ENCODE results near the gene CLEC3B. TPM values are rescaled to one million over a fixed set of nuclear protein-coding genes. Genes with fewer than 3 reads are reported as not detected.

CLEC3B gene
- polyA plus RNA-seq, 3 donors, result 3.9 to 22.7 (median 14.5) TPM

- TF ChIP-seq, protein P1, sequence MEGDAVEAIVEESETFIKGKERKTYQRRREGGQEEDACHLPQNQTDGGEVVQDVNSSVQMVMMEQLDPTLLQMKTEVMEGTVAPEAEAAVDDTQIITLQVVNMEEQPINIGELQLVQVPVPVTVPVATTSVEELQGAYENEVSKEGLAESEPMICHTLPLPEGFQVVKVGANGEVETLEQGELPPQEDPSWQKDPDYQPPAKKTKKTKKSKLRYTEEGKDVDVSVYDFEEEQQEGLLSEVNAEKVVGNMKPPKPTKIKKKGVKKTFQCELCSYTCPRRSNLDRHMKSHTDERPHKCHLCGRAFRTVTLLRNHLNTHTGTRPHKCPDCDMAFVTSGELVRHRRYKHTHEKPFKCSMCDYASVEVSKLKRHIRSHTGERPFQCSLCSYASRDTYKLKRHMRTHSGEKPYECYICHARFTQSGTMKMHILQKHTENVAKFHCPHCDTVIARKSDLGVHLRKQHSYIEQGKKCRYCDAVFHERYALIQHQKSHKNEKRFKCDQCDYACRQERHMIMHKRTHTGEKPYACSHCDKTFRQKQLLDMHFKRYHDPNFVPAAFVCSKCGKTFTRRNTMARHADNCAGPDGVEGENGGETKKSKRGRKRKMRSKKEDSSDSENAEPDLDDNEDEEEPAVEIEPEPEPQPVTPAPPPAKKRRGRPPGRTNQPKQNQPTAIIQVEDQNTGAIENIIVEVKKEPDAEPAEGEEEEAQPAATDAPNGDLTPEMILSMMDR (IDR thresholded peaks at IDR 0.05), result no peak
- Histone ChIP-seq H2AFZ (ENCODE audit: insufficient read depth, low read depth, low read length, poor library complexity, severe bottlenecking) (no peak overlapping the region), H3K4me1 (ENCODE audit: control insufficient read depth in 1 of 2, insufficient read depth in 2 of 2, low read length in 2 of 2) (no peaks in the 10 kb centered on the region), H3K9me3 (replicated peaks in 1 of 2; ENCODE audit: control insufficient read depth in 1 of 2, insufficient read depth in 1 of 2, low read length in 2 of 2) (no peaks in the 10 kb centered on the region), H3K27me3 (ENCODE audit: control insufficient read depth in 2 of 2, insufficient read depth in 2 of 2, low read length in 2 of 2) (no peaks in the 10 kb centered on the region), H3K36me3 (replicated peaks in 1 of 2; ENCODE audit: control insufficient read depth in 1 of 2, insufficient read depth in 2 of 2, low read length in 2 of 2) (peaks cover 73 to 89% of the 10 kb centered on the region in 2 donors), H3K79me2 (ENCODE audit: insufficient read depth, low read length) (no peaks in the 10 kb centered on the region), H3K27ac (ENCODE audit: low read depth in 1 of 2, low read length in 2 of 2) (no peak overlapping the region), H4K20me1 (ENCODE audit: insufficient read depth, low read length) (no peaks in the 10 kb centered on the region), H3K9ac (ENCODE audit: insufficient read depth, low read length, poor library complexity, severe bottlenecking) (no peak overlapping the region), H3K4me2 (replicated peaks; ENCODE audit: extremely low read depth, low read length, poor library complexity, severe bottlenecking) (no peak overlapping the region), H3K4me3 (replicated peaks in 1 of 3; ENCODE audit: low read depth in 2 of 3, low read length in 3 of 3) (no peak overlapping the region)
- no peak overlapping the region for H3K27ac Mint-ChIP-seq
- intact Hi-C loops (cut with micrococcal nuclease), result no loop called here
- peaks cover 74 to 81% of the 10 kb centered on the region in 2 donors for H3K36me3 Mint-ChIP-seq
- H3K4me3 Mint-ChIP-seq, result no peak overlapping the region
- no peak for DNase-seq
- H3K9me3 Mint-ChIP-seq, result peaks cover 0 to 3% (median 0%) of the 10 kb centered on the region in 7 donors
- WGBS (ENCODE audit: insufficient coverage), result no CpG with 5 or more reads among the region's 2 CpGs
- H3K27me3 Mint-ChIP-seq (ENCODE audit: low read depth in 3 of 3), result no peaks in the 10 kb centered on the region
- H3K4me1 Mint-ChIP-seq, result no peaks in the 10 kb centered on the region
These were observed 23.9 kb upstream of the CLEC3B start for GRCh38 chr3:45002139-45002660.

GRCh38 chr3:45002720-45003119 is 23.4 kb upstream of the CLEC3B start:
- peak overlapping the region in 2 of 7 donors; percentile 3 to 32 for H3K27ac Mint-ChIP-seq
- Histone ChIP-seq H3K36me3 (replicated peaks in 1 of 2; ENCODE audit: control insufficient read depth in 1 of 2, insufficient read depth in 2 of 2, low read length in 2 of 2) (peaks cover 73 to 89% of the 10 kb centered on the region in 2 donors), H3K27ac (ENCODE audit: low read depth in 1 of 2, low read length in 2 of 2) (no peak overlapping the region), H3K4me3 (replicated peaks in 1 of 3; ENCODE audit: low read depth in 2 of 3, low read length in 3 of 3) (no peak overlapping the region), H3K4me2 (replicated peaks; ENCODE audit: extremely low read depth, low read length, poor library complexity, severe bottlenecking) (no peak overlapping the region), H4K20me1 (ENCODE audit: insufficient read depth, low read length) (no peaks in the 10 kb centered on the region), H3K79me2 (ENCODE audit: insufficient read depth, low read length) (no peaks in the 10 kb centered on the region), H2AFZ (ENCODE audit: insufficient read depth, low read depth, low read length, poor library complexity, severe bottlenecking) (no peak overlapping the region), H3K9ac (ENCODE audit: insufficient read depth, low read length, poor library complexity, severe bottlenecking) (no peak overlapping the region), H3K9me3 (replicated peaks in 1 of 2; ENCODE audit: control insufficient read depth in 1 of 2, insufficient read depth in 1 of 2, low read length in 2 of 2) (no peaks in the 10 kb centered on the region), H3K4me1 (ENCODE audit: control insufficient read depth in 1 of 2, insufficient read depth in 2 of 2, low read length in 2 of 2) (no peaks in the 10 kb centered on the region), H3K27me3 (ENCODE audit: control insufficient read depth in 2 of 2, insufficient read depth in 2 of 2, low read length in 2 of 2) (no peaks in the 10 kb centered on the region)
- H3K4me3 Mint-ChIP-seq, result no peak overlapping the region
- TF ChIP-seq, protein P1 (IDR thresholded peaks at IDR 0.05), result no peak
- no peaks in the 10 kb centered on the region for H3K4me1 Mint-ChIP-seq
- no peak for DNase-seq
- no CpG with 5 or more reads among the region's 3 CpGs for WGBS (ENCODE audit: insufficient coverage)
- peaks cover 0 to 3% (median 0%) of the 10 kb centered on the region in 7 donors for H3K9me3 Mint-ChIP-seq
- H3K36me3 Mint-ChIP-seq, result peaks cover 74 to 82% of the 10 kb centered on the region in 2 donors
- intact Hi-C loops (cut with micrococcal nuclease), result no loop called here
- H3K27me3 Mint-ChIP-seq (ENCODE audit: low read depth in 3 of 3), result no peaks in the 10 kb centered on the region

Measured in CD14-positive monocyte (primary cell).